A549 (cell line): Measurements from ENCODE around the gene TMEM140. TPM values are rescaled to one million over a fixed set of nuclear protein-coding genes. Genes with fewer than 3 reads are reported as not detected.

Experiments used
- ATAC-seq, 2 experiments: fragments of 200-7000 bp in 1 of 2; fragments of >200 bp in 1 of 2; cut with Nextera tagmentation in 1 of 2; cut with Tn5 transposase in 1 of 2; 3 replicates each; pipeline versions ENCODE4 v1.8.0 to v1.9.1; 2018 to 2020; ENCODE audit warnings: mild to moderate bottlenecking in 1 of 2, moderate library complexity in 1 of 2
- CTCF ChIA-PET: fragments of 300-600 bp; sonication (Branson Sonifier 250); formaldehyde crosslinking; extraction: SDS; loops from one replicate; lab custom pipeline; 2021; ENCODE audit warnings: antibody characterized with exemption, inconsistent platforms; lab: Yijun Ruan, JAX
- POLR2A ChIA-PET: fragments of 350-600 bp; formaldehyde crosslinking; extraction: SDS; loops from one replicate; lab custom pipeline; 2021; ENCODE audit warnings: antibody characterized with exemption, inconsistent platforms; lab: Yijun Ruan, JAX
- DNase-seq, 2 experiments: peaks; one replicate each; pipeline versions ENCODE4 v3.0.0 to v3.0.0-alpha.2; 2011 to 2016; ENCODE audit warnings: low read depth in 1 of 2, low spot score in 1 of 2
- FAIRE-seq: peaks from 2 replicates; lab custom pipeline; 2011; peaks lifted over from hg19 to GRCh38; lab: Jason Lieb, UNC
- H3K27ac ChIP-seq, 2 experiments: fragments of >200 bp; sonication (Bioruptor Twin); formaldehyde crosslinking; 3 replicates each; pipeline ENCODE4 v1.5.1; 2016 to 2017
- H3K4me1 ChIP-seq: fragments of >200 bp; sonication (Bioruptor Twin); formaldehyde crosslinking; 3 replicates; pipeline ENCODE4 v1.6.1; 2016
- H3K4me2 ChIP-seq: fragments of >200 bp; sonication (Bioruptor Twin); formaldehyde crosslinking; 3 replicates; pipeline ENCODE4 v1.6.1; 2016
- H3K4me3 ChIP-seq: fragments of >200 bp; sonication (Bioruptor Twin); formaldehyde crosslinking; 3 replicates; pipeline ENCODE4 v1.5.1; 2016
- H3K9me3 ChIP-seq: fragments of >200 bp; sonication (Bioruptor Twin); formaldehyde crosslinking; 3 replicates; pipeline ENCODE4 v1.6.1; 2016
- BCL3 ChIP-seq: fragments of >200 bp; sonication (Bioruptor Twin); formaldehyde crosslinking; IDR thresholded peaks from 3 replicates; pipeline ENCODE4 v1.6.1; 2016
- CEBPB ChIP-seq, 2 experiments: fragments of >200 bp in 1 of 2; sonication (Bioruptor Twin) in 1 of 2; formaldehyde crosslinking in 1 of 2; IDR thresholded peaks; 2 replicates each; pipeline ENCODE4 v1.6.1; 2012 to 2016
- CHD4 ChIP-seq: fragments of 200-600 bp; sonication (generic); IDR thresholded peaks from 2 replicates; pipeline ENCODE4 v1.6.1; 2016; ENCODE audit warnings: antibody characterized with exemption, mild to moderate bottlenecking, borderline replicate concordance
- EP300 ChIP-seq, 2 experiments: fragments of >200 bp; sonication (Bioruptor Twin); formaldehyde crosslinking; IDR thresholded peaks; 2 replicates in 1 of 2; 3 replicates in 1 of 2; pipeline ENCODE4 v1.6.1; 2016 to 2017
- FOSB ChIP-seq: fragments of 250-450 bp; sonication (Bioruptor Pico); IDR thresholded peaks from 2 replicates; pipeline ENCODE4 v1.5.0; 2020; ENCODE audit warnings: mild to moderate bottlenecking, moderate library complexity
- GATA3 ChIP-seq: IDR thresholded peaks from 2 replicates; pipeline ENCODE4 v1.6.1; 2012; ENCODE audit warnings: borderline replicate concordance
- KDM5A ChIP-seq: fragments of 200-600 bp; sonication (generic); IDR thresholded peaks from 2 replicates; pipeline ENCODE4 v1.6.1; 2016; ENCODE audit warnings: antibody characterized with exemption, mild to moderate bottlenecking
- MAFK ChIP-seq: fragments of 450-650 bp; IDR thresholded peaks from 2 replicates; pipeline ENCODE4 v1.6.1; 2014; ENCODE audit not compliant: partially characterized antibody
- MAX ChIP-seq: IDR thresholded peaks from 2 replicates; pipeline ENCODE4 v1.6.1; 2012
- NR3C1 ChIP-seq: fragments of >200 bp; sonication (Bioruptor Twin); formaldehyde crosslinking; IDR thresholded peaks from 3 replicates; pipeline ENCODE4 v1.6.1; 2017
- PBX3 ChIP-seq: IDR thresholded peaks from 2 replicates; pipeline ENCODE4 v1.6.1; 2012
- REST ChIP-seq: fragments of 200-600 bp; sonication (generic); IDR thresholded peaks from 2 replicates; pipeline ENCODE4 v1.6.1; 2016; ENCODE audit warnings: antibody characterized with exemption, mild to moderate bottlenecking, moderate library complexity
- TFCP2L1 ChIP-seq: fragments of 250-450 bp; sonication (Bioruptor Pico); IDR thresholded peaks from 2 replicates; pipeline ENCODE4 v1.5.0; 2021; ENCODE audit warnings: mild to moderate bottlenecking
- ZNF302 ChIP-seq: fragments of 250-450 bp; sonication (Bioruptor Pico); IDR thresholded peaks from 2 replicates; pipeline ENCODE4 v1.9.0; 2021; ENCODE audit warnings: inconsistent platforms, mild to moderate bottlenecking, moderate library complexity
- ZSCAN20 ChIP-seq: fragments of 250-450 bp; sonication (Bioruptor Pico); IDR thresholded peaks from 2 replicates; pipeline ENCODE4 v1.8.0; 2022; ENCODE audit warnings: mild to moderate bottlenecking, moderate library complexity
- WGBS: methylation state at CpG from one replicate; pipeline ENCODE4 v1.1.6; 2017; ENCODE audit errors: missing lambda C conversion rate; 5-methylcytosine and 5-hydroxymethylcytosine counted together
- polyA plus RNA-seq, 4 experiments: library from polyadenylated mRNA; depleted of rRNA in 3 of 4; stranded (reverse); fragments of >200 nt; fragmentation: RNase III in 1 of 4; extraction: RNeasy Plus Mini Kit Qiagen cat#74134 plus additional on column Dnase treatment in 1 of 4; gene quantifications; 2 replicates in 3 of 4; 3 replicates in 1 of 4; pipeline ENCODE4 v1.2.3, GENCODE V29; 2011 to 2017

TMEM140 gene
- polyA plus RNA-seq, 2 of the 4 experiments (the other 2 are of a cell fraction) = 0.72 to 0.87 TPM

- WGBS = 95% methylated on average over 10 of the region's 12 CpGs
- ChIA-PET CTCF (interaction anchor here (1.1 to 1.5 kb wide), 2 partner anchors 9 to 86 kb away, joined by 3 to 4 read pairs; no protein-coding TSS in a partner anchor), POLR2A (no interaction called here)
- no peak for DNase-seq
- no peak overlapping the region for H3K4me2 ChIP-seq
- no peaks in the 10 kb centered on the region for H3K9me3 ChIP-seq
- H3K4me3 ChIP-seq = no peak overlapping the region
- H3K4me1 ChIP-seq = no peaks in the 10 kb centered on the region
- TF ChIP-seq MAX (no peak), EP300 (IDR thresholded peaks at IDR 0.05) (no peak), ZSCAN20 (no peak), TFCP2L1 (CRISPR knock-in tag) (no peak), FOSB (CRISPR knock-in tag) (no peak), CEBPB (IDR thresholded peaks at IDR 0.05) (no peak), ZNF302 (CRISPR knock-in tag) (no peak), REST (no peak), GATA3 (no peak), NR3C1 (no peak)
- TF ChIP-seq, all 56 proteins: peak for 0
- no peak overlapping the region for H3K27ac ChIP-seq
- FAIRE-seq (no peak), ATAC-seq (no peak)
These were observed 40.6 kb downstream of the TMEM140 start for GRCh38 chr7:135188298-135188984.

GRCh38 chr7:135189221-135189662, 41.4 kb downstream of the TMEM140 start:
- ATAC-seq = no peak
- Histone ChIP-seq H3K4me1 (no peaks in the 10 kb centered on the region), H3K4me2 (no peak overlapping the region), H3K27ac (no peak overlapping the region), H3K9me3 (no peaks in the 10 kb centered on the region), H3K4me3 (no peak overlapping the region)
- no peak for DNase-seq
- FAIRE-seq = no peak
- peak; percentile 79 for TF ChIP-seq MAFK
- TF ChIP-seq PBX3 = no peak
- TF ChIP-seq REST = no peak
- ChIA-PET POLR2A (no interaction called here), CTCF (interaction anchor here (0.7 kb wide), 2 partner anchors 16 to 242 kb away, joined by 3 read pairs; no protein-coding TSS in a partner anchor)
- WGBS = 89% methylated on average over 6 of the region's 6 CpGs

GRCh38 chr7:135189961-135190360, 42.1 kb downstream of the TMEM140 start:
- no peak overlapping the region for H3K4me2 ChIP-seq
- H3K27ac ChIP-seq = no peak overlapping the region
- no peaks in the 10 kb centered on the region for H3K9me3 ChIP-seq
- FAIRE-seq = no peak
- DNase-seq = no peak
- no peak overlapping the region for H3K4me3 ChIP-seq
- ChIA-PET CTCF (interaction anchor here (1.8 kb wide), 1 partner anchor 19 kb away, joined by 5 read pairs; no protein-coding TSS in a partner anchor), POLR2A (no interaction called here)
- ATAC-seq = no peak
- H3K4me1 ChIP-seq = no peaks in the 10 kb centered on the region
- TF ChIP-seq KDM5A (no peak), BCL3 (no peak), CHD4 (no peak)
- WGBS = 92% methylated on average over 4 of the region's 4 CpGs
